ENCODE measurements around the gene STAB2. TPM values are rescaled to one million over a fixed set of nuclear protein-coding genes. Genes with fewer than 3 reads are reported as not detected.

STAB2 gene
- total RNA-seq, 1 experiment from 2014 or later = not detected

GRCh38 chr12:103799857-103800771 is 213.0 kb downstream of the STAB2 start:
- H4K20me1 ChIP-seq (ENCODE audit: insufficient read depth, low read depth, low read length) = no peaks in the 10 kb centered on the region
- no peaks in the 10 kb centered on the region for H3K9me2 ChIP-seq (replicated peaks; ENCODE audit: insufficient read depth, low read length)
- no peaks in the 10 kb centered on the region for H3K79me2 ChIP-seq (ENCODE audit: low read length)
- H3K9ac ChIP-seq (ENCODE audit: low read length) = no peak overlapping the region
- H3K9me3 ChIP-seq (ENCODE audit: low read length) = no peaks in the 10 kb centered on the region
- H3K27me3 ChIP-seq (ENCODE audit: low read length) = no peaks in the 10 kb centered on the region
- H3K36me3 ChIP-seq (ENCODE audit: insufficient read depth, low read length) = no peaks in the 10 kb centered on the region
- no peak overlapping the region for H3K4me3 ChIP-seq (ENCODE audit: low read length)
- no peak overlapping the region for H3K4me2 ChIP-seq (ENCODE audit: low read depth, low read length, poor library complexity, severe bottlenecking)
- no peak overlapping the region for H2AFZ ChIP-seq (ENCODE audit: low read length)
- DNase-seq = no peak
- H3K27ac ChIP-seq (ENCODE audit: low read length) = no peak overlapping the region
- H3K4me1 ChIP-seq (ENCODE audit: low read length) = peaks cover 2% of the 10 kb centered on the region; the same call in 1 of the 2 replicates

- no peak overlapping the region for H3K4me3 ChIP-seq (ENCODE audit: low read length)
- H3K9ac ChIP-seq (ENCODE audit: low read length) = no peak overlapping the region
These were observed 214.9 kb downstream of the STAB2 start for GRCh38 chr12:103801709-103802585.

GRCh38 chr12:103802586-103802886 is 215.5 kb downstream of the STAB2 start:
- DNase-seq = no peak
- Histone ChIP-seq H3K36me3 (ENCODE audit: insufficient read depth, low read length) (no peaks in the 10 kb centered on the region), H2AFZ (ENCODE audit: low read length) (no peak overlapping the region), H3K9ac (ENCODE audit: low read length) (no peak overlapping the region), H3K4me1 (ENCODE audit: low read length) (no peaks in the 10 kb centered on the region), H4K20me1 (ENCODE audit: insufficient read depth, low read depth, low read length) (no peaks in the 10 kb centered on the region), H3K79me2 (ENCODE audit: low read length) (no peaks in the 10 kb centered on the region), H3K27me3 (ENCODE audit: low read length) (no peaks in the 10 kb centered on the region), H3K4me3 (ENCODE audit: low read length) (no peak overlapping the region), H3K9me3 (ENCODE audit: low read length) (no peaks in the 10 kb centered on the region), H3K4me2 (ENCODE audit: low read depth, low read length, poor library complexity, severe bottlenecking) (no peak overlapping the region), H3K9me2 (replicated peaks; ENCODE audit: insufficient read depth, low read length) (no peaks in the 10 kb centered on the region), H3K27ac (ENCODE audit: low read length) (no peak overlapping the region)

More at GRCh38 chr12:103801709-103802585, 214.9 kb downstream of the STAB2 start:
- H4K20me1 ChIP-seq (ENCODE audit: insufficient read depth, low read depth, low read length) = no peaks in the 10 kb centered on the region
- H3K4me2 ChIP-seq (ENCODE audit: low read depth, low read length, poor library complexity, severe bottlenecking) = no peak overlapping the region
- H3K79me2 ChIP-seq (ENCODE audit: low read length) = no peaks in the 10 kb centered on the region
- H3K9me2 ChIP-seq (replicated peaks; ENCODE audit: insufficient read depth, low read length) = no peaks in the 10 kb centered on the region
- H3K27ac ChIP-seq (ENCODE audit: low read length) = no peak overlapping the region
- no peaks in the 10 kb centered on the region for H3K27me3 ChIP-seq (ENCODE audit: low read length)
- no peak overlapping the region for H2AFZ ChIP-seq (ENCODE audit: low read length)
- DNase-seq = no peak
- no peaks in the 10 kb centered on the region for H3K4me1 ChIP-seq (ENCODE audit: low read length)
- no peaks in the 10 kb centered on the region for H3K9me3 ChIP-seq (ENCODE audit: low read length)
- H3K36me3 ChIP-seq (ENCODE audit: insufficient read depth, low read length) = no peaks in the 10 kb centered on the region

- H3K4me2 ChIP-seq (ENCODE audit: low read depth, low read length, poor library complexity, severe bottlenecking) = no peak overlapping the region
- no peak for DNase-seq
- no peak overlapping the region for H3K4me3 ChIP-seq (ENCODE audit: low read length)
- H3K4me1 ChIP-seq (ENCODE audit: low read length) = no peaks in the 10 kb centered on the region
- no peaks in the 10 kb centered on the region for H3K9me2 ChIP-seq (replicated peaks; ENCODE audit: insufficient read depth, low read length)
- H3K9me3 ChIP-seq (ENCODE audit: low read length) = no peaks in the 10 kb centered on the region
- H4K20me1 ChIP-seq (ENCODE audit: insufficient read depth, low read depth, low read length) = no peaks in the 10 kb centered on the region
- no peak overlapping the region for H2AFZ ChIP-seq (ENCODE audit: low read length)
- H3K27me3 ChIP-seq (ENCODE audit: low read length) = no peaks in the 10 kb centered on the region
- H3K27ac ChIP-seq (ENCODE audit: low read length) = no peak overlapping the region
- no peaks in the 10 kb centered on the region for H3K79me2 ChIP-seq (ENCODE audit: low read length)
- H3K36me3 ChIP-seq (ENCODE audit: insufficient read depth, low read length) = no peaks in the 10 kb centered on the region
- no peak overlapping the region for H3K9ac ChIP-seq (ENCODE audit: low read length)
These were observed 216.8 kb downstream of the STAB2 start for GRCh38 chr12:103803847-103804246.

GRCh38 chr12:103805655-103806360 is 218.7 kb downstream of the STAB2 start:
- H3K27me3 ChIP-seq (ENCODE audit: low read length) = no peaks in the 10 kb centered on the region
- no peaks in the 10 kb centered on the region for H3K4me1 ChIP-seq (ENCODE audit: low read length)
- H3K9me3 ChIP-seq (ENCODE audit: low read length) = no peaks in the 10 kb centered on the region
- no peaks in the 10 kb centered on the region for H3K79me2 ChIP-seq (ENCODE audit: low read length)
- no peaks in the 10 kb centered on the region for H4K20me1 ChIP-seq (ENCODE audit: insufficient read depth, low read depth, low read length)
- no peaks in the 10 kb centered on the region for H3K9me2 ChIP-seq (replicated peaks; ENCODE audit: insufficient read depth, low read length)
- no peak overlapping the region for H2AFZ ChIP-seq (ENCODE audit: low read length)
- no peak overlapping the region for H3K27ac ChIP-seq (ENCODE audit: low read length)
- no peaks in the 10 kb centered on the region for H3K36me3 ChIP-seq (ENCODE audit: insufficient read depth, low read length)
- DNase-seq = no peak
- H3K4me2 ChIP-seq (ENCODE audit: low read depth, low read length, poor library complexity, severe bottlenecking) = no peak overlapping the region
- no peak overlapping the region for H3K9ac ChIP-seq (ENCODE audit: low read length)
- no peak overlapping the region for H3K4me3 ChIP-seq (ENCODE audit: low read length)

GRCh38 chr12:103806803-103807202 is 219.7 kb downstream of the STAB2 start:
- Histone ChIP-seq H3K9me2 (replicated peaks; ENCODE audit: insufficient read depth, low read length) (no peaks in the 10 kb centered on the region), H3K36me3 (ENCODE audit: insufficient read depth, low read length) (no peaks in the 10 kb centered on the region), H3K4me1 (ENCODE audit: low read length) (no peaks in the 10 kb centered on the region), H3K27me3 (ENCODE audit: low read length) (no peaks in the 10 kb centered on the region), H3K27ac (ENCODE audit: low read length) (no peak overlapping the region), H3K9ac (ENCODE audit: low read length) (no peak overlapping the region), H3K4me2 (ENCODE audit: low read depth, low read length, poor library complexity, severe bottlenecking) (no peak overlapping the region), H3K4me3 (ENCODE audit: low read length) (no peak overlapping the region), H2AFZ (ENCODE audit: low read length) (no peak overlapping the region), H4K20me1 (ENCODE audit: insufficient read depth, low read depth, low read length) (no peaks in the 10 kb centered on the region), H3K79me2 (ENCODE audit: low read length) (no peaks in the 10 kb centered on the region), H3K9me3 (ENCODE audit: low read length) (no peaks in the 10 kb centered on the region)
- no peak for DNase-seq

- DNase-seq = no peak
- H3K79me2 ChIP-seq (ENCODE audit: low read length) = no peaks in the 10 kb centered on the region
- no peaks in the 10 kb centered on the region for H3K9me3 ChIP-seq (ENCODE audit: low read length)
- H3K4me2 ChIP-seq (ENCODE audit: low read depth, low read length, poor library complexity, severe bottlenecking) = no peak overlapping the region
- no peaks in the 10 kb centered on the region for H4K20me1 ChIP-seq (ENCODE audit: insufficient read depth, low read depth, low read length)
- H3K4me1 ChIP-seq (ENCODE audit: low read length) = no peaks in the 10 kb centered on the region
- no peaks in the 10 kb centered on the region for H3K9me2 ChIP-seq (replicated peaks; ENCODE audit: insufficient read depth, low read length)
- H3K27me3 ChIP-seq (ENCODE audit: low read length) = no peaks in the 10 kb centered on the region
- H3K4me3 ChIP-seq (ENCODE audit: low read length) = no peak overlapping the region
- H3K27ac ChIP-seq (ENCODE audit: low read length) = no peak overlapping the region
- H2AFZ ChIP-seq (ENCODE audit: low read length) = no peak overlapping the region
- no peaks in the 10 kb centered on the region for H3K36me3 ChIP-seq (ENCODE audit: insufficient read depth, low read length)
- no peak overlapping the region for H3K9ac ChIP-seq (ENCODE audit: low read length)
These were observed 220.6 kb downstream of the STAB2 start for GRCh38 chr12:103807561-103808238.

Measured in Karpas-422 (cell line).